Psoas muscle (tissue), 8 donors: ENCODE measurements around the gene CFDP1. TPM values are rescaled to one million over a fixed set of nuclear protein-coding genes. Genes with fewer than 3 reads are reported as not detected.
A peak's percentile ranks its signal among the peaks of the same experiment; 100 is the strongest.
"Not testable (repeated sequence)": the region's sequence is repeated elsewhere in the genome, so short reads cannot be mapped to it uniquely, and the experiment has no call there.

Source experiments
- ATAC-seq, 4 donors: fragments of 200-7000 bp; cut with Tn5 transposase; one replicate each; pipeline ENCODE4 v1.9.1; 2020; ENCODE audit warnings: moderate library complexity in 3 of 4, mild to moderate bottlenecking in 2 of 4
- DNase-seq, 2 donors: peaks; one replicate each; pipeline ENCODE4 v3.0.0-alpha.2; 2020
- H3K27ac ChIP-seq: fragments of 200-600 bp; one replicate; pipeline ENCODE4 v1.8.0; 2022
- H3K27me3 ChIP-seq, 3 donors: fragments of 200-600 bp in 1 of 3; one replicate each; pipeline versions ENCODE4 v1.6.1 to v1.8.0; 2013 to 2022; ENCODE audit warnings: low read length in 2 of 3, mild to moderate bottlenecking in 2 of 3, moderate library complexity in 1 of 3; ENCODE audit not compliant: insufficient read depth in 3 of 3
- H3K36me3 ChIP-seq, 2 donors: fragments of 200-600 bp in 1 of 2; one replicate each; pipeline versions ENCODE4 v1.6.1 to v1.8.0; 2013 to 2022; ENCODE audit warnings: low read depth in 1 of 2, mild to moderate bottlenecking in 1 of 2, moderate library complexity in 1 of 2; ENCODE audit not compliant: insufficient read depth in 1 of 2
- H3K4me1 ChIP-seq: fragments of 200-600 bp; one replicate; pipeline ENCODE4 v1.8.0; 2022
- H3K4me3 ChIP-seq: fragments of 200-600 bp; one replicate; pipeline ENCODE4 v1.8.0; 2022; ENCODE audit warnings: mild to moderate bottlenecking
- H3K9me3 ChIP-seq: fragments of 200-600 bp; one replicate; pipeline ENCODE4 v1.8.0; 2022
- WGBS, 3 donors: extraction: QIAGEN DNeasy Blood & Tissue Kit; methylation state at CpG; one replicate each; pipeline versions ENCODE4 v1.1.6 to v1.1.7; 2013; 5-methylcytosine and 5-hydroxymethylcytosine counted together
- intact Hi-C, 2 donors: fragments of 100-400 bp; cut with DNase I; formaldehyde crosslinking; loops; one replicate each; pipeline versions ENCODE4 v1.11.0 to v1.14.2; 2022
- polyA plus RNA-seq, 3 donors: library from polyadenylated mRNA; stranded (reverse); fragments of 200-250 nt; gene quantifications; one replicate each; pipeline ENCODE4 v1.2.3, GENCODE V29; 2013
- total RNA-seq, 4 donors: library from RNA; stranded (reverse); fragmentation: NEBNext Ultra II Directional in 2 of 4; extraction: Animal tissue kit (Norgen Biotek cat#: 25700) in 2 of 4; gene quantifications; one replicate each; pipeline versions ENCODE4 v1.2.1 to v1.2.4, GENCODE V29; 2021 to 2023
- TF ChIP-seq, protein P1 (sequence below): fragments of 200-600 bp; IDR thresholded peaks from one replicate; pipeline ENCODE4 v1.8.0; 2022; ENCODE audit warnings: antibody characterized with exemption
- donor health status: healthy with polysubstance abuse.
- donor health status: DM: no; HTN: no; CAD: no; lungs with moderate emphysema.
- donor health status: Bipolar disorder and iron deficiency.
- donor health status: healthy.
- donor health status: DM: yes; HTN: yes; CAD: no.
- donor health status: DM: no; HTN: no; CAD: no.
- donor health status: DM: no; HTN: no; CAD: no.
- donor health status: DM: yes; HTN: yes; CAD: no.

CFDP1 gene
- total and polyA plus RNA-seq, 7 donors: 16.6 to 78.2 (median 21.9) TPM

DNA sequence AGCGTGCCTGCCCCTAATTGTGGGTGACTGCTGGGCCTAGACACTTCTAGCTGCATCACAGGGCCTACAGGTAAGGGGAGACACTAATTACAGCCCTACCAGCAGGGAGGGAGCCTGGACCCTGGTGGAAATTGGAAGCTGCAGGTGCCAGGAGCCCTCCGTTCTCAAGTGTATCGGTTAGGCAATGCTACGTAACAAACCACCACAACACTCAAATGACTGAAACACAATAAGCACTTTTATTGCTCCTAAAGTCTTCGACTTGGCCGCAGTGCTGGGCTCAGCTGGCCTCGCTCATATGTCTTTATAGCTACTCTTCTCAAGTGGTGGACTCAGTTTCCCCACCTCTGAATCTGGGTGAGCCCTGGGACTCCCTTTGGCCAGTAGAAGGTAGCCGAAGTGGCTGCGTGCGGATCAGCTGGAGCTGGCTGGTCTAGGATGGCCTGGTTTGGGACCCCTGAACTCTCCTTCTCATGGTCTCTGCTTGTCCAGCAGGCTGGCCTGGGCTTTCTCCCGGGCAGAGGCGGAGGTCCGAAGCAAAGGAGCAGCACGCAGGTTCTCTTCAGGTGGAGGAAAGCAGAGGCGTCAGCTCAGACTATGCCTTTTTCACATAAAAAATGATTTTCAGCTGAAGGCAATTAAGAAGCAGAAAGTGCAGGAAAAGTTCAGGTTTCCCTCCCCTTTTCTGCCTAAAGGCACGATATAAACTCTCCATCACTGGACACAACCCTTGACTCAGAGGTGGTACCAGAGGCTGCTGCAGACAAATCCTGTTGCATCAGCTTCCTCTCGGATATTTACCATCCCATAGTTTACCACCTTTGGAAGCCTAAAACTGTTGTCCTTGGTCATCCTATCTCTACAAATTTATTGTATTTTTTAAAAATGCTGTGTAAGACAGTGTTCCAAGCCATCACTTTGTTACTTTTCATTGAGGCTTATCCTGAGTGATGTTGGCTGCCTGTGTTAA is 39.9 kb upstream of the CFDP1 start:
- Histone ChIP-seq H3K27me3 (no peaks in the 10 kb centered on the region), H3K27ac (no peak overlapping the region), H3K4me1 (no peaks in the 10 kb centered on the region), H3K4me3 (no peak overlapping the region), H3K9me3 (no peaks in the 10 kb centered on the region), H3K36me3 (no peaks in the 10 kb centered on the region)
- 91 to 94% (median 94%) methylated on average over 17 of the region's 17 CpGs for WGBS, 3 donors
- TF ChIP-seq, protein P1, sequence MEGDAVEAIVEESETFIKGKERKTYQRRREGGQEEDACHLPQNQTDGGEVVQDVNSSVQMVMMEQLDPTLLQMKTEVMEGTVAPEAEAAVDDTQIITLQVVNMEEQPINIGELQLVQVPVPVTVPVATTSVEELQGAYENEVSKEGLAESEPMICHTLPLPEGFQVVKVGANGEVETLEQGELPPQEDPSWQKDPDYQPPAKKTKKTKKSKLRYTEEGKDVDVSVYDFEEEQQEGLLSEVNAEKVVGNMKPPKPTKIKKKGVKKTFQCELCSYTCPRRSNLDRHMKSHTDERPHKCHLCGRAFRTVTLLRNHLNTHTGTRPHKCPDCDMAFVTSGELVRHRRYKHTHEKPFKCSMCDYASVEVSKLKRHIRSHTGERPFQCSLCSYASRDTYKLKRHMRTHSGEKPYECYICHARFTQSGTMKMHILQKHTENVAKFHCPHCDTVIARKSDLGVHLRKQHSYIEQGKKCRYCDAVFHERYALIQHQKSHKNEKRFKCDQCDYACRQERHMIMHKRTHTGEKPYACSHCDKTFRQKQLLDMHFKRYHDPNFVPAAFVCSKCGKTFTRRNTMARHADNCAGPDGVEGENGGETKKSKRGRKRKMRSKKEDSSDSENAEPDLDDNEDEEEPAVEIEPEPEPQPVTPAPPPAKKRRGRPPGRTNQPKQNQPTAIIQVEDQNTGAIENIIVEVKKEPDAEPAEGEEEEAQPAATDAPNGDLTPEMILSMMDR: no peak
- DNase-seq: no peak
- ATAC-seq: no peak
- intact Hi-C loops: loop anchor here (2.0 to 5.0 kb wide), 3 partner anchors 44 to 289 kb away; partner anchors contain the start of gene ADAT1 (in 2 of the 2)

DNA sequence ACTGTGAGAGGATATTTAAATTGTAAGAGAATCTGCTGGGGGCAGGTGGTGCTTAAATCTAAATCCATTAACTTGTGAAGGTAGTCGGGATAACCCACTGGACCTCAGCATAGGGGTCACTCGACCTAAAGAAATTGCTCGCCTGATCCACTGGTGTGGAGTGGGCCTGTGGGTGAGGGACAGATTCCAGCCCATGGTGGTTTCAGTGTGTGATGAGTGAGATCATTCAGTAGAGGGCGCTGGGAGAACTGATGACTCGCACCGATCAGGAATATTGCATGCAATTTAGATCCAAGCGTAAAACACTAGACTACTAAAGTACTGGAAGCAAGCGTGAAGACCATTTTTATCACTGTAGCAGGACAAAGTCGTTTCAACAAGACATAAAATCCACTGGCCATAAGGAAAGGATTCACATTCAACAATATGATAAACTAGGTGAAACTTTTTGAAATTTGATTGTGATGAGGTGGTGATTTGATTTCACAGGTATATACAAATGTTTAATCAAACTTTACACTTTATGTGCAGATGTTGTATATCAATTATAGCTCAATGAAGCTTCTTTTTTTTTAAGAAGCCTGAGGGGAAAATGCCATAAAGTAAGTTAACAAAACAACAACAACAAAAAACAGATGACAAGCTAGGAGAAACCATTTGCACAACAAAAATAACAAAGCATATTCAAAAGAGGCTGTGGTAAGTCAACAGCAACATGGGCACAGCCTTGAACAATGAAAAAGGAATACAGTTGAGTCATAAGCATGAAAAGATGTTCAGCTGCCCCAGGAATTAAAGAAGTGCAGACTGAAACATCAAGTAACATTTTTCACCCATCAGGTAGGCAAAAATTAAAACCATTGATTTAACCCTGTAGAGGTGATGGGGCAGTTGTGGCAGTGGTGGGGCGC is 38.7 kb upstream of the CFDP1 start:
- Histone ChIP-seq H3K27ac (no peak overlapping the region), H3K36me3 (no peaks in the 10 kb centered on the region), H3K9me3 (no peaks in the 10 kb centered on the region), H3K27me3 (no peaks in the 10 kb centered on the region), H3K4me1 (no peaks in the 10 kb centered on the region), H3K4me3 (no peak overlapping the region)
- intact Hi-C loops: loop anchor here (2.0 to 5.0 kb wide), 4 partner anchors 45 to 290 kb away; partner anchors contain the start of gene ADAT1 (in 2 of the 2)
- ATAC-seq (peak; percentile 88 to 99 (median 94)), DNase-seq (no peak)
- 13 to 19% (median 16%) methylated on average over 10 of the region's 10 CpGs for WGBS, 3 donors
- TF ChIP-seq, protein P1: peak; percentile 83

DNA sequence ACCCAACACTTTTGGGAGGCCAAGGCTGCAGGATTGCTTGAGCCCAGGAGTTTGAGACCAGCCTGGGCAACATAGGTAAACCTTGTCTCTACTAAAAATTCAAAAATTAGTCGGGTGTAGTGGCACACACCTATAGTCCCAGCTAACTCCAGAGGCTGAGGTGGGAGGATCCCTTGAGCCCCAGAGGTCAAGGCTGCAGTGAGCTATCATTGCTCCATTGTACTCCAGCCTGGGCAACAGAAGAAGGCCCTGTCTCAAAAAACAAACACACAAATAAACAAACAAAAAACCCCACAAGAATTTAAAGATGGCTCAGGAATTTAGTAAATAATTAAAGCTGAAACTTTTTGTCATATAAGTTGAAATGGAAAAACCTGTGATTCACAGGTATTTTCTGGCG is 33.5 kb upstream of the CFDP1 start:
- WGBS, 3 donors: 80 to 87% (median 84%) methylated on average over 2 of the region's 2 CpGs
- H3K9me3 ChIP-seq: no peaks in the 10 kb centered on the region
- no peak for DNase-seq
- H3K4me1 ChIP-seq: peaks cover 12% of the 10 kb centered on the region
- intact Hi-C loops: no loop called here
- no peak overlapping the region for H3K27ac ChIP-seq
- no peak for ATAC-seq
- H3K27me3 ChIP-seq: no peaks in the 10 kb centered on the region
- TF ChIP-seq, protein P1: no peak
- no peaks in the 10 kb centered on the region for H3K36me3 ChIP-seq
- no peak overlapping the region for H3K4me3 ChIP-seq

DNA sequence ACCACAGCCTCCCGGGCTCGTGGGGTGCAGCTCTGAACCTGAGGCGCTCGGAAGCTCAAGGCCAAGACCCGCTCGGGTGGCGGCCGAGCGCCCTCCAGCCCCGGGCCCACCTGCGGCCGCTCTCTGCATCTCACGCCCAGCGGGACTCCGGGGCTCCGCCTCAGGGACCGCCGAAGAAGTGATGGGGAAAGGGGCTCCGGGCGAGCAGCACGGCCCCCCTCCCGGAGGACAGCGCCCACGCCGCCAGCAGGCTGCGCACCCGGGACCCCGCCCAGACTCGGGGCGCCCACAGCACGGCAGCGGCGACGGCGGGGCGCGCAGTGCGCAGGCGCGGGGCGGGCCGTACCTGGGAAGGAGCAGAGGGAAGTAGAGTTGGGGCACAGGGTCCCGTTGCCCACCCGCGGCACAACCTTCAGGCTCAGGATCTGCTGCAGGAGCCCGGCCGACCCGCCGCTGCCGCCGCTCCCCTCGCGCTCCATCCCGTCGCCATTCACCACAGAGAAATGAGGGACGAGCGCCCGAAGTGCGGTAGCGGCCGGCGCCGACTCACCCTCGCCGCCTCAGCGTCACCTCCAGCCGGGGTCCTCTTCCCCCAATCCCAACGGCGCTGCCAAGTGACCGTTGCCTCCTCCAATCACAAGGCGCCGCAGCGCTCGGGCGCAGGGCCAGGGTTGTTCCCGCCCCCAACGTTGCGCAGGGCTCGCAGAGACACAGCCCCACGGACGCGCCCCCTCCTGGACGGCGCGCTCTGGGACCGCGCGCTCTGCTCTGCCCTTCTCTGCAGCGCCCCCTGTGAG is 31.0 kb upstream of the CFDP1 start, which contains the start of gene TMEM170A:
Gene TMEM170A (minus strand): TSS at position 568 of the 797 bp plus-strand sequence. CDS start 89 bp downstream, at position 479.
- H3K27me3 ChIP-seq: no peaks in the 10 kb centered on the region
- WGBS, 3 donors: 0 to 1% (median 0%) methylated on average over 74 to 89 of the region's 89 CpGs
- ATAC-seq (peak; percentile 97 to 99 (median 98)), DNase-seq (peak; percentile 100)
- peaks cover 15% of the 10 kb centered on the region for H3K4me1 ChIP-seq
- H3K27ac ChIP-seq: peak within 1 kb of the TSS; percentile 95
- H3K4me3 ChIP-seq: peak within 1 kb of the TSS; percentile 86
- no peaks in the 10 kb centered on the region for H3K9me3 ChIP-seq
- intact Hi-C loops: loop anchor here in 1 of 2 donors (1.0 to 5.0 kb wide), 2 partner anchors 31 to 267 kb away; partner anchors contain the start of gene CFDP1
- H3K36me3 ChIP-seq: no peaks in the 10 kb centered on the region
- TF ChIP-seq, protein P1: peak; percentile 100

DNA sequence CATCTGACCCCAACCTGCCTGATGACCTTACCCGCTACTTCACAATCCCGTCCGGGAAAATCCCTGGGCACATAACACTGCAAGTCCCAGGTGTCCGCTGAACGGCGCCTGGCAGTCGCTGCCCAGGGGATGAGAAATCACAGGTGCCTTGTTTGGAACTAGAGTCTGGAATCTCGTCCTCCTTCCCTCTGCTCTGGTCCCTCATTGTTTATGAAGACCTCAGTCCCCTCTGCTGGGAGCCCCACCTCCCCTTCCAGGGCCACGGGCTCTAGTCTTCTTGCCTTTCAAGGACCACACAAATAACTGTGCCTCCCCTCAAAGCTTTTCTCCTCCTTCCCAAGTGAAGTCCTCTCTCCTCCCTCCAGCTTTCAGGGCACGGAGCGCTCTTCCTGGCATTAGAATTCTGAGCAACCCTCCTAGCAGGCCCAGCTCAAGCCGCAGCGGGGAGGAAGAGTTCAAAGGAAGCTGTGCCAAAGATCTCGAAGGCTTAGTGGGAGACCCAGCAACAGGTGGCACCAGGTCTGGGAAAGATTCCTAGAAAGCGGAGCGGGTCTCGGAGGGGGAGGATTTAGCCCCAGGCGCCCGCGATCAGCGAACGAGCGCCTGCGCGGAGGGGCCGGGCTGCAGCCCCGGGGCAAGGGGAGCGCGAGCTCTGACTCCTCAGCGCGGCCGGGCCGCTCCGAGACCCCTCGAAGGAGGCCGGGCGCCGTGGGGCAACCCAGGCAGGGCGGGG is 30.3 kb upstream of the CFDP1 start:
- WGBS, 3 donors: 4 to 5% (median 4%) methylated on average over 32 to 39 of the region's 39 CpGs
- intact Hi-C loops: loop anchor here in 1 of 2 donors (1.0 to 5.0 kb wide), 2 partner anchors 30 to 266 kb away; partner anchors contain the start of gene CFDP1
- H3K27me3 ChIP-seq, H3K36me3 ChIP-seq, H3K9me3 ChIP-seq: not testable (repeated sequence)
- Histone ChIP-seq H3K4me1 (peaks cover 15% of the 10 kb centered on the region), H3K27ac (peak overlapping the region; percentile 95), H3K4me3 (peak overlapping the region; percentile 86)
- DNase-seq (peak; percentile 37 to 58), ATAC-seq (peak; percentile 12 to 68 (median 45))
